Fibroblast of mammary gland (primary cell): ENCODE results near the gene PGAP2.

Experiments
- DNase-seq: peaks from one replicate; pipeline ENCODE4 v3.0.0-alpha.2; 2010; ENCODE audit warnings: low read depth
- H3K4me3 ChIP-seq: 2 replicates; pipeline ENCODE4 v1.5.1; 2011; ENCODE audit warnings: low read depth, mild to moderate bottlenecking, low read length, moderate library complexity; ENCODE audit not compliant: control insufficient read depth
- TF ChIP-seq, protein P1 (sequence below): conservative IDR thresholded peaks from 2 replicates; pipeline ENCODE4 v1.5.1; 2011; ENCODE audit warnings: low read depth, low read length, inconsistent platforms; ENCODE audit not compliant: control insufficient read depth, insufficient read depth

The PGAP2 gene

GRCh38 chr11:3861683-3862082 lies 53.3 kb downstream of the PGAP2 start:
- TF ChIP-seq, protein P1, sequence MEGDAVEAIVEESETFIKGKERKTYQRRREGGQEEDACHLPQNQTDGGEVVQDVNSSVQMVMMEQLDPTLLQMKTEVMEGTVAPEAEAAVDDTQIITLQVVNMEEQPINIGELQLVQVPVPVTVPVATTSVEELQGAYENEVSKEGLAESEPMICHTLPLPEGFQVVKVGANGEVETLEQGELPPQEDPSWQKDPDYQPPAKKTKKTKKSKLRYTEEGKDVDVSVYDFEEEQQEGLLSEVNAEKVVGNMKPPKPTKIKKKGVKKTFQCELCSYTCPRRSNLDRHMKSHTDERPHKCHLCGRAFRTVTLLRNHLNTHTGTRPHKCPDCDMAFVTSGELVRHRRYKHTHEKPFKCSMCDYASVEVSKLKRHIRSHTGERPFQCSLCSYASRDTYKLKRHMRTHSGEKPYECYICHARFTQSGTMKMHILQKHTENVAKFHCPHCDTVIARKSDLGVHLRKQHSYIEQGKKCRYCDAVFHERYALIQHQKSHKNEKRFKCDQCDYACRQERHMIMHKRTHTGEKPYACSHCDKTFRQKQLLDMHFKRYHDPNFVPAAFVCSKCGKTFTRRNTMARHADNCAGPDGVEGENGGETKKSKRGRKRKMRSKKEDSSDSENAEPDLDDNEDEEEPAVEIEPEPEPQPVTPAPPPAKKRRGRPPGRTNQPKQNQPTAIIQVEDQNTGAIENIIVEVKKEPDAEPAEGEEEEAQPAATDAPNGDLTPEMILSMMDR, result no peak
- DNase-seq, result no peak
- H3K4me3 ChIP-seq, result no peak overlapping the region

GRCh38 chr11:3865388-3866193 lies 57.2 kb downstream of the PGAP2 start:
- H3K4me3 ChIP-seq, result no peak overlapping the region
- TF ChIP-seq, protein P1, result no peak
- DNase-seq, result peak; percentile 55

DNA sequence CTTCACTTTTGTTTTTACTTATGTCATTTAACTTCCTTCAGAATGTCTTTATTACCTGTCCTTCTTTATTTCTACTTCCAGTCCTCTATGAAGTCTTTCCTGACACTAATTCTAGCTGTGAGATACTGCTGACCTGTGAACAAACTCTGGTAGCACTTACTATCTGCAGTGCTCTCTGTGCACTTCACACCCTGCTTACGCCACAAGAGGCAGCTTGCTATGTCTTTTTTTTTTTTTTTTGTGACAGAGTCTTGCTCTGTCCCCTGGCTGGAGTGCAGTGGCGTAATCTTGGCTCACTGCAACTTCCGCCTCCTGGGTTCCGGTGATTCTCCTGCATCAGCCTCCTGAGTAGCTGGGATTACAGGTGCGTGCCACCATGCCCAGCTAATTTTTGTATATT lies 57.8 kb downstream of the PGAP2 start:
- DNase-seq, result no peak
- no peak overlapping the region for H3K4me3 ChIP-seq
- TF ChIP-seq, protein P1, result no peak

GRCh38 chr11:3866836-3867208 lies 58.5 kb downstream of the PGAP2 start:
- TF ChIP-seq, protein P1, result no peak
- DNase-seq, result no peak
- H3K4me3 ChIP-seq, result no peak overlapping the region

- H3K4me3 ChIP-seq, result no peak overlapping the region
- TF ChIP-seq, protein P1, result no peak
- peak; percentile 30 for DNase-seq
Measured at GRCh38 chr11:3867209-3868091, 59.1 kb downstream of the PGAP2 start.

DNA sequence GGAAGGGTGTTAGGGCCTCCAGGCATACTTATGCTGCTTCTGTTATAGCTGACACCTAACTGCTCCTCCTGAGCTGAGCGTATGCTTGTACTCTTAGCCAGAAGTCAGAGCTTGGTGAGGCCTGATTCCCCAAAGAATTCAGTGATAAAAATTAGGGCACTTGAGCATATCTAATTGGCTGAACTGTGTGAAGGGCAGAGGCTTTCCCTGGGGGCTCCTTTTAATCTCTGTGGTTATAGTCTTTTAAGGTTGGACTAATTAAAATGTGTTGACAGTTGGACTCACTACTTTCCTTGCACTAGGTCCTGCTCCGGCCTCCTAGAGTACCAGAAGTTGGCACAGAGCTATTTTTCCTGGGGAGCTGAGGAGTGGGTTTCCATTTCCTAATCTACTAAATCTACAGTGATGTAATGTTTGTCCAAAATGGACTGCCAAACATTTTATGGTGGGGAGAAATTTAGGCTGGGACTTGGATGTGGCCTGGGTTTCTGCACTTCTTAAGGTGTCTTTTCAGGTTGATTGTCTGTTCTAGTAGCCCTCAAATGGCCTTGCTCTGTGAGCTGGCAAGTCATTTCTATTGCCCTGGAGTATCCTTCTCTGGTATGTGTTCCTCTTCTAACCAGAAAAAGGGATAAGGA lies 65.5 kb downstream of the PGAP2 start:
- TF ChIP-seq, protein P1, result no peak
- DNase-seq, result no peak
- no peak overlapping the region for H3K4me3 ChIP-seq
